LNCaP clone FGC (cell line): ENCODE data around the gene LRRC28.

Experiments
- DNase-seq: peaks from one replicate; pipeline ENCODE4 v3.0.0-alpha.2; 2011; ENCODE audit warnings: low read depth
- H3K4me3 ChIP-seq: 2 replicates; pipeline ENCODE4 v1.5.1; 2011; ENCODE audit warnings: mild to moderate bottlenecking, low read depth, low read length, control low read depth
- TF ChIP-seq, protein P1 (sequence below): IDR thresholded peaks from 2 replicates; pipeline ENCODE4 v1.5.1; 2012; ENCODE audit warnings: mild to moderate bottlenecking; ENCODE audit not compliant: control insufficient read depth, insufficient read depth; ENCODE audit errors: extremely low read depth

The LRRC28 gene

GRCh38 chr15:99333413-99333812, 82.1 kb downstream of the LRRC28 start:
- H3K4me3 ChIP-seq, result no peak overlapping the region
- TF ChIP-seq, protein P1, sequence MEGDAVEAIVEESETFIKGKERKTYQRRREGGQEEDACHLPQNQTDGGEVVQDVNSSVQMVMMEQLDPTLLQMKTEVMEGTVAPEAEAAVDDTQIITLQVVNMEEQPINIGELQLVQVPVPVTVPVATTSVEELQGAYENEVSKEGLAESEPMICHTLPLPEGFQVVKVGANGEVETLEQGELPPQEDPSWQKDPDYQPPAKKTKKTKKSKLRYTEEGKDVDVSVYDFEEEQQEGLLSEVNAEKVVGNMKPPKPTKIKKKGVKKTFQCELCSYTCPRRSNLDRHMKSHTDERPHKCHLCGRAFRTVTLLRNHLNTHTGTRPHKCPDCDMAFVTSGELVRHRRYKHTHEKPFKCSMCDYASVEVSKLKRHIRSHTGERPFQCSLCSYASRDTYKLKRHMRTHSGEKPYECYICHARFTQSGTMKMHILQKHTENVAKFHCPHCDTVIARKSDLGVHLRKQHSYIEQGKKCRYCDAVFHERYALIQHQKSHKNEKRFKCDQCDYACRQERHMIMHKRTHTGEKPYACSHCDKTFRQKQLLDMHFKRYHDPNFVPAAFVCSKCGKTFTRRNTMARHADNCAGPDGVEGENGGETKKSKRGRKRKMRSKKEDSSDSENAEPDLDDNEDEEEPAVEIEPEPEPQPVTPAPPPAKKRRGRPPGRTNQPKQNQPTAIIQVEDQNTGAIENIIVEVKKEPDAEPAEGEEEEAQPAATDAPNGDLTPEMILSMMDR, result no peak
- DNase-seq, result no peak

DNA sequence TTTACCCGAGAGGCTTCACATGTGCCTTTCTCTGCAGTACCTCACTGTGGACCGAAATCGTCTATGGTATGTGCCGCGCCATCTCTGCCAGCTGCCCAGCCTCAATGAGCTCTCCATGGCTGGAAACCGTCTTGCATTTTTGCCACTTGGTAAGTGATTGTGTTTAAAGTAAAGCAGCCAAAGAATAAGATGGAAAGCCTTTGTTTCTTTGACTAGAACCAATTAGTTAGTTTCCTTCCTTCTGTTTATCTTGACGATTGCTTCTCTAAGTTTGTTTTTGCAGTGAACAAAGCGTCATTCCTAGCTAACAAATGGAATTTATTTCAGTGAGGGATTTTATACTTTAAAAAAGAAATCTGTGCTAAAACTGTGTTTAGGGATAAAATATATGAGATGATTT, 82.7 kb downstream of the LRRC28 start:
- DNase-seq, result no peak
- TF ChIP-seq, protein P1, result no peak
- H3K4me3 ChIP-seq, result no peak overlapping the region

GRCh38 chr15:99335508-99335907, 84.2 kb downstream of the LRRC28 start:
- TF ChIP-seq, protein P1, result no peak
- DNase-seq, result no peak
- H3K4me3 ChIP-seq, result no peak overlapping the region

DNA sequence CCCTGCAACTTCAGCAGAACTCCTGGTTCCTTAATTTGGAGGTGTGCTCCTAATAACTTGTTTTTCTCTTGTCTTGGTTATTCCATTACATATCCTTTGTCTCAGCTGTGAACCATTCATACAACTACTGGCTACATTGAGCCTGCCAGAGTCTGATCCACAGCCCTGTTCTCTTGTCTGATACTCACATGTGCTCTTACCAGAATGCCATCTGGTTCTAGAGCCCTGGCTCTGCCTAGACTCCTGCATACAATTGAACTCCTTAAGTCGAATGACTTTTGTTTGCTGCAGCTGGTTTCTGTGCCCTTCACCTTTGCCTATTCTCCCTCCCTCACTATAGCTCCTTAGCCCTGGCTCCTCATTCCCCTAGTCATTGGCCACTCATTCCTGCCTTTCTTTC, 85.5 kb downstream of the LRRC28 start:
- no peak overlapping the region for H3K4me3 ChIP-seq
- TF ChIP-seq, protein P1, result no peak
- DNase-seq, result no peak

DNA sequence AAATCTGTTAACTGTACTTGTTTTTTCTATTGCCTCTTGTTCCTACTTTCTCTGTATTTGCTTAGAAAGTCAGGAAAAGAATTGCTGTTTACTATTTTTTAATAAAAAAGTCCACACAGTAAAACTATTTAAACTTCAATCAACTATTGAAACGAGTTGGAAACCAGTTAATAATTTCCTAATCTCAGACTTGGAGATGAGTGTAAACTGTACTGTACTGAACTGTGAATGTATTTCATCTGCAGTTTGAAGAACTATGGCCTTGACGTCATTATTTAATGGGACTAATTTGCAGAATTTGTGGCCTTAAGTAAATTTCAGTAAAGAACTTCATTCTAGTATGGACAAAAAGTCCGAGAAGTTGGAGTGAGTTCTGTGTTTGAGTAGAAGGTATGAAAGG, 89.1 kb downstream of the LRRC28 start:
- no peak for DNase-seq
- TF ChIP-seq, protein P1, result no peak
- no peak overlapping the region for H3K4me3 ChIP-seq

DNA sequence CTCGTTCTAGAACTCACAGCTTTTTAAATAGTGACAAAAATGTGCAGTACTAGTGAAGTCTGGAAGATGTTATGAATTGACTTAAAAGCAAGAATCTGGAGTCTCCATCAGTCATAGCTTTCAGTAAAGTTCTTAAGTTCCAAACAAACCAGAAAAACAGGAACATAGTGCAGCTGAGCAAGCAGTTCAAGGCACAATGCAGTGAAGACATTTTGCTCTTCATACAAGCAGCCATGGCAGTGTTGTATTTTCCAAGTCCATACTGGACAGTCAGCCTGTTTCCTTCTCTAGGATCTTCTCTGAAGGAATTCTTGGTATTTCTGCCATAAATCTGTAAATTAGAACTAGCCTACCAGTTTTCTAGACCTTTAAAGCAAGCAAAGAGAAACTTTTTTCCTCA, 90.5 kb downstream of the LRRC28 start:
- TF ChIP-seq, protein P1, result no peak
- DNase-seq, result peak; percentile 51
- H3K4me3 ChIP-seq, result no peak overlapping the region

DNA sequence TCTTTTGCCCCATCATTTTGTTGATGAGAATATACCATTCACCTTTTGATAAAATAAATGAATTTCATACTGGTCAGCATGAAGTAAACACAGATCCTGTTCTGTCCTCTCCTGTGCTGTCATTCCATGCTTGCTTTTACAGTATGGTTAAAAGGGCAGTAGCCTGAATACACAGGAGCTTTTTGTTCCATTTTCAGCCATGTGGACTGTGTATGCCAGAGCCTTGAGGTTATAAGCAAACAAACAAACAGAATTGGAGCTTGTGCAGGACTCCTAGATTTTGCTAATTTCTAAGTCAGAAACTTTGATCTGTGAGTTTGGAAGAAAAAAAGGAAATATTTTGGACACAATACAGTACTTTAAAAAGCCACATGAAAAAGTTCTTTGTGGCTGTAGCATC, 91.9 kb downstream of the LRRC28 start:
- TF ChIP-seq, protein P1, result no peak
- H3K4me3 ChIP-seq, result no peak overlapping the region
- no peak for DNase-seq
